GM23248 (cell line): ENCODE measurements around the gene IGF1R. TPM values are rescaled to one million over a fixed set of nuclear protein-coding genes. Genes with fewer than 3 reads are reported as not detected.

Experiments
- DNase-seq: peaks from one replicate; pipeline ENCODE4 v3.0.0-alpha.2; 2015
- H2AFZ ChIP-seq: fragments of 200-600 bp; sonication (generic); 2 replicates; pipeline ENCODE4 v1.6.1; 2016; ENCODE audit warnings: antibody characterized with exemption
- H3F3A ChIP-seq: fragments of 200-600 bp; sonication (generic); 2 replicates; pipeline ENCODE4 v1.6.1; 2016; ENCODE audit warnings: mild to moderate bottlenecking, antibody characterized with exemption, mixed run types; ENCODE audit not compliant: insufficient read depth
- H3K27ac ChIP-seq: fragments of 200-600 bp; sonication (generic); 2 replicates; pipeline ENCODE4 v1.5.1; 2016; ENCODE audit warnings: mild to moderate bottlenecking
- H3K27me3 ChIP-seq: fragments of 200-600 bp; sonication (generic); replicated peaks from 2 replicates; pipeline ENCODE4 v1.6.1; 2016; ENCODE audit warnings: mild to moderate bottlenecking; ENCODE audit not compliant: insufficient read depth
- H3K36me3 ChIP-seq: fragments of 200-600 bp; sonication (generic); 2 replicates; pipeline ENCODE4 v1.6.1; 2016; ENCODE audit warnings: low read depth, mild to moderate bottlenecking
- H3K4me1 ChIP-seq: fragments of 200-600 bp; sonication (generic); 2 replicates; pipeline ENCODE4 v1.6.1; 2016; ENCODE audit warnings: mild to moderate bottlenecking; ENCODE audit not compliant: insufficient read depth
- H3K4me2 ChIP-seq: fragments of 200-600 bp; sonication (generic); one replicate; pipeline ENCODE4 v1.6.1; 2016; ENCODE audit warnings: mild to moderate bottlenecking; ENCODE audit not compliant: unreplicated experiment
- H3K4me3 ChIP-seq: fragments of 200-600 bp; sonication (generic); 2 replicates; pipeline ENCODE4 v1.5.1; 2016; ENCODE audit warnings: mild to moderate bottlenecking
- H3K79me2 ChIP-seq: fragments of 200-600 bp; sonication (generic); 2 replicates; pipeline ENCODE4 v1.6.1; 2016; ENCODE audit warnings: mild to moderate bottlenecking; ENCODE audit not compliant: insufficient read depth
- H3K9ac ChIP-seq: fragments of 200-600 bp; sonication (generic); 2 replicates; pipeline ENCODE4 v1.6.1; 2016; ENCODE audit warnings: mild to moderate bottlenecking
- H3K9me2 ChIP-seq: fragments of 200-600 bp; sonication (generic); 2 replicates; pipeline ENCODE4 v1.6.1; 2016; ENCODE audit warnings: mixed run types, mild to moderate bottlenecking, moderate library complexity; ENCODE audit not compliant: insufficient read depth
- H3K9me3 ChIP-seq: fragments of 200-600 bp; sonication (generic); one replicate; pipeline ENCODE4 v1.6.1; 2017; ENCODE audit warnings: low read depth
- H4K20me1 ChIP-seq: fragments of 200-600 bp; sonication (generic); 2 replicates; pipeline ENCODE4 v1.6.0; 2016; ENCODE audit not compliant: insufficient read depth
- EZH2 ChIP-seq: fragments of 200-600 bp; sonication (generic); IDR thresholded peaks from 2 replicates; pipeline ENCODE4 v1.6.1; 2018; ENCODE audit warnings: antibody characterized with exemption, mild to moderate bottlenecking; ENCODE audit not compliant: insufficient read depth, poor library complexity, severe bottlenecking
- EZH2phosphoT487 ChIP-seq: fragments of 200-600 bp; sonication (generic); IDR thresholded peaks from 2 replicates; pipeline ENCODE4 v1.6.1; 2018; ENCODE audit warnings: antibody characterized with exemption, moderate library complexity, mild to moderate bottlenecking, low read depth; ENCODE audit not compliant: insufficient read depth
- WGBS, 2 experiments: methylation state at CpG; one replicate each; pipeline ENCODE4 v1.1.6; 2015 to 2017; ENCODE audit warnings: low lambda C conversion rate in 2 of 2, low coverage in 1 of 2; ENCODE audit errors: missing lambda C conversion rate in 2 of 2; 5-methylcytosine and 5-hydroxymethylcytosine counted together
- in situ Hi-C: fragments of 300-500 bp; cut with MboI; formaldehyde crosslinking; loops from 2 replicates; pipeline ENCODE4 v1.15.0; 2020
- polyA plus RNA-seq: library from polyadenylated mRNA; unstranded; fragments of >200 nt; fragmentation: Nextera tagmentation; extraction: Ambion mirVana; gene quantifications from 2 replicates; pipeline ENCODE4 v1.2.1, GENCODE V29; 2016
- total RNA-seq: library from RNA; depleted of rRNA; stranded (reverse); fragments of >200 nt; shearing (Covaris generic); gene quantifications from 2 replicates; pipeline ENCODE4 v1.2.3, GENCODE V29; 2014

IGF1R gene
- total and polyA plus RNA-seq, 2 experiments from 2014 or later, result 22.0 to 48.6 TPM

GRCh38 chr15:98743177-98743576 is 94.8 kb downstream of the IGF1R start:
- DNase-seq, result no peak
- Histone ChIP-seq H3F3A (peaks cover 5% of the 10 kb centered on the region; the same call in 1 of the 2 replicates), H3K9ac (no peak overlapping the region), H3K27ac (no peak overlapping the region), H4K20me1 (peaks cover 46% of the 10 kb centered on the region; the same call in 1 of the 2 replicates), H3K4me1 (no peaks in the 10 kb centered on the region; the same call in 1 of the 2 replicates), H3K4me2 (no peak overlapping the region), H3K9me2 (no peaks in the 10 kb centered on the region), H3K27me3 (no peaks in the 10 kb centered on the region), H3K4me3 (no peak overlapping the region), H2AFZ (no peak overlapping the region), H3K9me3 (no peaks in the 10 kb centered on the region), H3K79me2 (peaks cover 100% of the 10 kb centered on the region), H3K36me3 (no peaks in the 10 kb centered on the region)
- 80 to 86% methylated on average over 6 of the region's 6 CpGs for WGBS, 2 experiments
- no peak for TF ChIP-seq EZH2phosphoT487
- no peak for TF ChIP-seq EZH2
- in situ Hi-C loops, result no loop called here

- Histone ChIP-seq H3K9ac (no peak overlapping the region), H4K20me1 (peaks cover 44% of the 10 kb centered on the region; the same call in 1 of the 2 replicates), H3K79me2 (peaks cover 100% of the 10 kb centered on the region), H3K4me3 (no peak overlapping the region), H3K36me3 (no peaks in the 10 kb centered on the region), H3K27ac (no peak overlapping the region), H3K9me3 (no peaks in the 10 kb centered on the region), H3K9me2 (no peaks in the 10 kb centered on the region), H3K4me2 (no peak overlapping the region), H3K4me1 (no peaks in the 10 kb centered on the region; the same call in 1 of the 2 replicates), H2AFZ (no peak overlapping the region), H3F3A (peaks cover 5% of the 10 kb centered on the region; the same call in 1 of the 2 replicates), H3K27me3 (no peaks in the 10 kb centered on the region)
- WGBS, 2 experiments, result 92 to 100% methylated on average over 2 of the region's 2 CpGs
- no peak for DNase-seq
- in situ Hi-C loops, result no loop called here
- TF ChIP-seq EZH2 (no peak), EZH2phosphoT487 (no peak)
These were observed 96.2 kb downstream of the IGF1R start for GRCh38 chr15:98744506-98744905.

GRCh38 chr15:98745179-98745578 is 96.8 kb downstream of the IGF1R start:
- Histone ChIP-seq H3K9ac (no peak overlapping the region), H2AFZ (no peak overlapping the region), H3K4me1 (no peaks in the 10 kb centered on the region; the same call in 1 of the 2 replicates), H3K27ac (no peak overlapping the region), H3K36me3 (no peaks in the 10 kb centered on the region), H3F3A (peaks cover 5% of the 10 kb centered on the region; the same call in 1 of the 2 replicates), H3K4me3 (no peak overlapping the region), H3K9me3 (no peaks in the 10 kb centered on the region), H4K20me1 (peaks cover 41% of the 10 kb centered on the region; the same call in 1 of the 2 replicates), H3K27me3 (no peaks in the 10 kb centered on the region), H3K79me2 (peaks cover 100% of the 10 kb centered on the region), H3K9me2 (no peaks in the 10 kb centered on the region), H3K4me2 (no peak overlapping the region)
- TF ChIP-seq EZH2 (no peak), EZH2phosphoT487 (no peak)
- in situ Hi-C loops, result no loop called here
- DNase-seq, result no peak
- WGBS, 2 experiments, result 77 to 79% methylated on average over 3 of the region's 3 CpGs

GRCh38 chr15:98745650-98746374 is 97.5 kb downstream of the IGF1R start:
- TF ChIP-seq EZH2phosphoT487 (no peak), EZH2 (no peak)
- H3K79me2 ChIP-seq, result peaks cover 100% of the 10 kb centered on the region
- no peak overlapping the region for H3K4me3 ChIP-seq
- in situ Hi-C loops, result no loop called here
- no peak overlapping the region for H2AFZ ChIP-seq
- no peaks in the 10 kb centered on the region for H3K9me3 ChIP-seq
- H3K4me2 ChIP-seq, result no peak overlapping the region
- peaks cover 35% of the 10 kb centered on the region; the same call in 1 of the 2 replicates for H4K20me1 ChIP-seq
- H3K4me1 ChIP-seq, result no peaks in the 10 kb centered on the region; the same call in 1 of the 2 replicates
- H3K27ac ChIP-seq, result no peak overlapping the region
- H3F3A ChIP-seq, result peaks cover 2% of the 10 kb centered on the region; the same call in 1 of the 2 replicates
- no peaks in the 10 kb centered on the region for H3K36me3 ChIP-seq
- 91 to 93% methylated on average over 10 of the region's 10 CpGs for WGBS, 2 experiments
- no peaks in the 10 kb centered on the region for H3K9me2 ChIP-seq
- H3K27me3 ChIP-seq, result no peaks in the 10 kb centered on the region
- DNase-seq, result no peak
- H3K9ac ChIP-seq, result no peak overlapping the region
